Effector CD8-positive, alpha-beta T cell (primary cell): ENCODE results near the gene UMODL1.
"Not testable (repeated sequence)": the region's sequence is repeated elsewhere in the genome, so short reads cannot be mapped to it uniquely, and the experiment has no call there.

Experiments used
- DNase-seq: peaks from one replicate; lab custom pipeline; 2025; lab: John Stamatoyannopoulos, UW

UMODL1 gene

GRCh38 chr21:42059141-42059540, 12.0 kb upstream of the UMODL1 start:
- no peak for DNase-seq

- DNase-seq, result no peak
Measured at GRCh38 chr21:42059721-42060120, 11.4 kb upstream of the UMODL1 start.

GRCh38 chr21:42060166-42060565, 11.0 kb upstream of the UMODL1 start:
- DNase-seq, result no peak

GRCh38 chr21:42061195-42061985, 9.7 kb upstream of the UMODL1 start:
- no peak for DNase-seq

GRCh38 chr21:42061986-42062235, 9.2 kb upstream of the UMODL1 start:
- DNase-seq, result no peak

- peak; percentile 81 for DNase-seq
Measured at GRCh38 chr21:42062236-42063022, 8.7 kb upstream of the UMODL1 start.

GRCh38 chr21:42063191-42063570, 7.9 kb upstream of the UMODL1 start:
- no peak for DNase-seq

- peak; percentile 12 for DNase-seq
Measured at GRCh38 chr21:42063571-42064521, 7.3 kb upstream of the UMODL1 start.

- DNase-seq, result no peak
Measured at GRCh38 chr21:42066521-42066920, 4.6 kb upstream of the UMODL1 start.

GRCh38 chr21:42067531-42068255, 3.4 kb upstream of the UMODL1 start:
- no peak for DNase-seq

- no peak for DNase-seq
Measured at GRCh38 chr21:42068256-42068545, 2.9 kb upstream of the UMODL1 start.

- no peak for DNase-seq
Measured at GRCh38 chr21:42068592-42068991, 2.5 kb upstream of the UMODL1 start.

- no peak for DNase-seq
Measured at GRCh38 chr21:42069327-42069726, 1.8 kb upstream of the UMODL1 start.

- DNase-seq, result no peak
Measured at GRCh38 chr21:42069843-42070242, 1.3 kb upstream of the UMODL1 start.

- no peak for DNase-seq
Measured at GRCh38 chr21:42073145-42074099, 2.3 kb downstream of the UMODL1 start.

GRCh38 chr21:42075686-42076471, 4.8 kb downstream of the UMODL1 start:
- no peak for DNase-seq

GRCh38 chr21:42077685-42078238, 6.6 kb downstream of the UMODL1 start:
- DNase-seq, result not testable (repeated sequence)

- DNase-seq, result not testable (repeated sequence)
Measured at GRCh38 chr21:42078247-42079007, 7.3 kb downstream of the UMODL1 start.
